CD4-positive, CD25-positive, alpha-beta regulatory T cell (primary cell): ENCODE measurements around the gene STAM2. TPM values are rescaled to one million over a fixed set of nuclear protein-coding genes. Genes with fewer than 3 reads are reported as not detected.
A peak's percentile ranks its signal among the peaks of the same experiment; 100 is the strongest.

Source experiments
- ATAC-seq, 2 donors: fragments of 150-1000 bp; cut with Tn5 transposase; one replicate each; pipeline ENCODE4 v1.10.0; 2021; ENCODE audit warnings: low read depth in 2 of 2, moderate number of reproducible peaks in 2 of 2, moderate library complexity in 1 of 2
- DNase-seq, 3 donors: peaks; one replicate each; pipeline versions ENCODE4 v3.0.0 to v3.0.0-alpha.2; 2012 to 2022; ENCODE audit warnings: mixed read lengths in 1 of 3
- H3K27ac ChIP-seq: one replicate; pipeline ENCODE4 v1.7.0; 2013; ENCODE audit warnings: mild to moderate bottlenecking, low read length; ENCODE audit not compliant: insufficient read depth, poor library complexity, severe bottlenecking
- H3K27me3 ChIP-seq: one replicate; pipeline ENCODE4 v1.7.0; 2013; ENCODE audit warnings: low read length; ENCODE audit not compliant: control insufficient read depth, insufficient read depth
- H3K36me3 ChIP-seq: one replicate; pipeline ENCODE4 v1.7.0; 2013; ENCODE audit warnings: mild to moderate bottlenecking, low read length, moderate library complexity; ENCODE audit not compliant: control insufficient read depth, insufficient read depth
- H3K4me1 ChIP-seq: 2 replicates; pipeline ENCODE4 v1.7.0; 2013; ENCODE audit warnings: mild to moderate bottlenecking, low read length; ENCODE audit not compliant: insufficient read depth, control insufficient read depth, poor library complexity, severe bottlenecking
- H3K4me3 ChIP-seq: one replicate; pipeline ENCODE4 v1.7.0; 2013; ENCODE audit warnings: low read depth, mild to moderate bottlenecking, low read length, moderate library complexity
- H3K9me3 ChIP-seq, 2 experiments: 1 replicate in 1 of 2; 2 replicates in 1 of 2; pipeline ENCODE4 v1.7.0; 2013; ENCODE audit warnings: low read length in 2 of 2, mild to moderate bottlenecking in 1 of 2, moderate library complexity in 1 of 2; ENCODE audit not compliant: control insufficient read depth in 2 of 2
- H3K27ac Mint-ChIP-seq, 3 donors: one replicate each; pipeline ENCODE4 v1.8.0; 2020 to 2022; ENCODE audit warnings: mild to moderate bottlenecking in 3 of 3, mixed read lengths in 3 of 3, moderate library complexity in 2 of 3
- H3K27me3 Mint-ChIP-seq: one replicate; pipeline ENCODE4 v1.8.0; 2022; ENCODE audit warnings: mild to moderate bottlenecking, mixed read lengths
- H3K36me3 Mint-ChIP-seq: one replicate; pipeline ENCODE4 v1.8.0; 2020; ENCODE audit warnings: mixed read lengths
- H3K4me1 Mint-ChIP-seq, 4 donors: one replicate each; pipeline ENCODE4 v1.8.0; 2020 to 2022; ENCODE audit warnings: mixed read lengths in 4 of 4, mild to moderate bottlenecking in 1 of 4
- H3K4me3 Mint-ChIP-seq, 4 donors: one replicate each; pipeline ENCODE4 v1.8.0; 2020 to 2022; ENCODE audit warnings: mild to moderate bottlenecking in 4 of 4, mixed read lengths in 4 of 4, moderate library complexity in 3 of 4
- H3K9me3 Mint-ChIP-seq, 7 donors: one replicate each; pipeline ENCODE4 v1.8.0; 2020 to 2022; ENCODE audit warnings: mixed read lengths in 7 of 7, mild to moderate bottlenecking in 3 of 7, moderate library complexity in 2 of 7
- polyA plus RNA-seq, 4 donors: library from polyadenylated mRNA; unstranded; fragments of 300-500 nt; fragmentation: Illumina TruSeq; gene quantifications; one replicate each; pipeline ENCODE4 v1.2.3, GENCODE V29; 2021
- total RNA-seq: library from RNA; stranded (reverse); gene quantifications from one replicate; pipeline ENCODE4 v1.2.3, GENCODE V29; 2022

The STAM2 gene
- total RNA-seq (13.4 TPM), polyA plus RNA-seq (1 to 10 TPM; 4.6 to 8.7 (median 7.1) TPM)

- Histone ChIP-seq H3K9me3 (no peaks in the 10 kb centered on the region), H3K4me1 (peaks cover 23% of the 10 kb centered on the region), H3K27me3 (no peaks in the 10 kb centered on the region), H3K36me3 (no peaks in the 10 kb centered on the region), H3K4me3 (peak within 1 kb of the TSS; percentile 97), H3K27ac (peak within 1 kb of the TSS; percentile 89)
- Mint-ChIP-seq H3K36me3 (no peaks in the 10 kb centered on the region), H3K4me3 (peak within 1 kb of the TSS; percentile 97 to 100 (median 98)), H3K27ac (peak within 1 kb of the TSS; percentile 98 to 100 (median 99)), H3K4me1 (peaks cover 22 to 41% (median 34%) of the 10 kb centered on the region in 4 donors), H3K9me3 (no peaks in the 10 kb centered on the region), H3K27me3 (peaks cover 5% of the 10 kb centered on the region)
- DNase-seq (peak; percentile 83 to 94 (median 92)), ATAC-seq (peak; percentile 90 to 93)
Measured at GRCh38 chr2:152175368-152176112, at the start of gene STAM2. STAM2 (minus strand) TSS chr2:152175763; CDS start chr2:152175642, 121 bp downstream.

- Histone ChIP-seq H3K4me1 (no peaks in the 10 kb centered on the region), H3K36me3 (no peaks in the 10 kb centered on the region), H3K27ac (no peak overlapping the region), H3K27me3 (no peaks in the 10 kb centered on the region), H3K9me3 (no peaks in the 10 kb centered on the region), H3K4me3 (no peak overlapping the region)
- no peaks in the 10 kb centered on the region for H3K36me3 Mint-ChIP-seq
- ATAC-seq (no peak), DNase-seq (no peak)
- H3K9me3 Mint-ChIP-seq = peaks cover 0 to 1% (median 0%) of the 10 kb centered on the region in 7 donors
- peaks cover 12% of the 10 kb centered on the region for H3K27me3 Mint-ChIP-seq
- no peaks in the 10 kb centered on the region for H3K4me1 Mint-ChIP-seq
- H3K4me3 Mint-ChIP-seq = peak overlapping the region in 1 of 4 donors; percentile 51
- H3K27ac Mint-ChIP-seq = no peak overlapping the region
Measured at GRCh38 chr2:152223977-152224376, 48.4 kb upstream of the STAM2 start.

- H3K36me3 Mint-ChIP-seq = no peaks in the 10 kb centered on the region
- ATAC-seq = no peak
- no peaks in the 10 kb centered on the region for H3K4me1 ChIP-seq
- DNase-seq = no peak
- H3K9me3 Mint-ChIP-seq = peaks cover 0 to 1% (median 0%) of the 10 kb centered on the region in 7 donors
- no peak overlapping the region for H3K27ac ChIP-seq
- H3K4me3 Mint-ChIP-seq = no peak overlapping the region
- no peaks in the 10 kb centered on the region for H3K27me3 ChIP-seq
- no peaks in the 10 kb centered on the region for H3K4me1 Mint-ChIP-seq
- H3K27ac Mint-ChIP-seq = no peak overlapping the region
- H3K36me3 ChIP-seq = no peaks in the 10 kb centered on the region
- no peaks in the 10 kb centered on the region for H3K9me3 ChIP-seq
- H3K4me3 ChIP-seq = no peak overlapping the region
- peaks cover 12% of the 10 kb centered on the region for H3K27me3 Mint-ChIP-seq
Measured at GRCh38 chr2:152222975-152223637, 47.5 kb upstream of the STAM2 start.

GRCh38 chr2:152221839-152222238 lies 46.3 kb upstream of the STAM2 start:
- H3K4me1 Mint-ChIP-seq = no peaks in the 10 kb centered on the region
- H3K27me3 Mint-ChIP-seq = peaks cover 8% of the 10 kb centered on the region
- no peaks in the 10 kb centered on the region for H3K36me3 Mint-ChIP-seq
- H3K9me3 ChIP-seq = no peaks in the 10 kb centered on the region
- peaks cover 0 to 1% (median 0%) of the 10 kb centered on the region in 7 donors for H3K9me3 Mint-ChIP-seq
- no peak for ATAC-seq
- no peaks in the 10 kb centered on the region for H3K27me3 ChIP-seq
- no peak overlapping the region for H3K27ac ChIP-seq
- H3K27ac Mint-ChIP-seq = no peak overlapping the region
- no peak overlapping the region for H3K4me3 Mint-ChIP-seq
- H3K4me3 ChIP-seq = no peak overlapping the region
- H3K36me3 ChIP-seq = no peaks in the 10 kb centered on the region
- no peak for DNase-seq
- no peaks in the 10 kb centered on the region for H3K4me1 ChIP-seq

GRCh38 chr2:152219077-152219828 lies 43.7 kb upstream of the STAM2 start:
- Histone ChIP-seq H3K27ac (no peak overlapping the region), H3K36me3 (no peaks in the 10 kb centered on the region), H3K9me3 (no peaks in the 10 kb centered on the region), H3K4me1 (no peaks in the 10 kb centered on the region), H3K4me3 (no peak overlapping the region), H3K27me3 (no peaks in the 10 kb centered on the region)
- DNase-seq = no peak
- Mint-ChIP-seq H3K9me3 (no peaks in the 10 kb centered on the region), H3K27me3 (peaks cover 16% of the 10 kb centered on the region), H3K4me1 (no peaks in the 10 kb centered on the region), H3K4me3 (no peak overlapping the region), H3K36me3 (no peaks in the 10 kb centered on the region), H3K27ac (no peak overlapping the region)
- no peak for ATAC-seq

GRCh38 chr2:152201466-152201830 lies 25.9 kb upstream of the STAM2 start:
- Histone ChIP-seq H3K4me1 (no peaks in the 10 kb centered on the region), H3K27ac (no peak overlapping the region), H3K9me3 (no peaks in the 10 kb centered on the region), H3K36me3 (no peaks in the 10 kb centered on the region), H3K4me3 (no peak overlapping the region), H3K27me3 (no peaks in the 10 kb centered on the region)
- Mint-ChIP-seq H3K27ac (no peak overlapping the region), H3K36me3 (no peaks in the 10 kb centered on the region), H3K9me3 (peaks cover 0 to 5% (median 0%) of the 10 kb centered on the region in 7 donors), H3K4me1 (no peaks in the 10 kb centered on the region), H3K4me3 (no peak overlapping the region), H3K27me3 (peaks cover 13% of the 10 kb centered on the region)
- ATAC-seq = no peak
- DNase-seq = no peak

GRCh38 chr2:152200565-152201465 lies 25.3 kb upstream of the STAM2 start:
- ATAC-seq (peak in 1 of 2 donors; percentile 37), DNase-seq (no peak)
- no peaks in the 10 kb centered on the region for H3K4me1 ChIP-seq
- no peaks in the 10 kb centered on the region for H3K36me3 ChIP-seq
- H3K4me3 Mint-ChIP-seq = no peak overlapping the region
- no peak overlapping the region for H3K4me3 ChIP-seq
- H3K27ac ChIP-seq = no peak overlapping the region
- no peaks in the 10 kb centered on the region for H3K9me3 ChIP-seq
- peaks cover 13% of the 10 kb centered on the region for H3K27me3 Mint-ChIP-seq
- no peaks in the 10 kb centered on the region for H3K27me3 ChIP-seq
- H3K9me3 Mint-ChIP-seq = peaks cover 0 to 3% (median 0%) of the 10 kb centered on the region in 7 donors
- no peaks in the 10 kb centered on the region for H3K36me3 Mint-ChIP-seq
- H3K27ac Mint-ChIP-seq = peak overlapping the region in 1 of 3 donors; percentile 2
- H3K4me1 Mint-ChIP-seq = no peaks in the 10 kb centered on the region
